Upper lobe of right lung (tissue), 1 donor: ENCODE results near the gene CORIN. TPM values are rescaled to one million over a fixed set of nuclear protein-coding genes. Genes with fewer than 3 reads are reported as not detected.

Experiments used
- ATAC-seq: fragments of 200-7000 bp; cut with Tn5 transposase; one replicate; pipeline ENCODE4 v1.9.1; 2020; ENCODE audit warnings: mild to moderate bottlenecking, moderate library complexity
- DNase-seq: peaks from one replicate; pipeline ENCODE4 v3.0.0-alpha.2; 2020
- H3K27ac ChIP-seq: fragments of 200-600 bp; one replicate; pipeline ENCODE4 v1.8.0; 2022
- H3K27me3 ChIP-seq: fragments of 200-600 bp; one replicate; pipeline ENCODE4 v1.8.0; 2022; ENCODE audit warnings: mild to moderate bottlenecking
- H3K36me3 ChIP-seq: fragments of 200-600 bp; one replicate; pipeline ENCODE4 v1.8.0; 2022
- H3K4me1 ChIP-seq: fragments of 200-600 bp; one replicate; pipeline ENCODE4 v1.8.0; 2022
- H3K4me3 ChIP-seq: fragments of 200-600 bp; one replicate; pipeline ENCODE4 v1.8.0; 2022; ENCODE audit warnings: mild to moderate bottlenecking
- H3K9me3 ChIP-seq: fragments of 200-600 bp; one replicate; pipeline ENCODE4 v1.8.0; 2022
- CTCF ChIP-seq: fragments of 200-600 bp; IDR thresholded peaks from one replicate; pipeline ENCODE4 v1.8.0; 2022; ENCODE audit warnings: antibody characterized with exemption
- intact Hi-C: fragments of 100-400 bp; cut with DNase I; formaldehyde crosslinking; loops from one replicate; pipeline ENCODE4 v1.11.0; 2022
- total RNA-seq: library from RNA; stranded (reverse); fragmentation: NEBNext Ultra II Directional; extraction: Animal tissue kit (Norgen Biotek cat#: 25700); gene quantifications from one replicate; pipeline ENCODE4 v1.2.1, GENCODE V29; 2021
- donor health status: DM: no; HTN: yes; CAD: no; lungs with severe emphysema.

Gene CORIN
- total RNA-seq, 1 donor from 2014 or later = 3.7 TPM

DNA sequence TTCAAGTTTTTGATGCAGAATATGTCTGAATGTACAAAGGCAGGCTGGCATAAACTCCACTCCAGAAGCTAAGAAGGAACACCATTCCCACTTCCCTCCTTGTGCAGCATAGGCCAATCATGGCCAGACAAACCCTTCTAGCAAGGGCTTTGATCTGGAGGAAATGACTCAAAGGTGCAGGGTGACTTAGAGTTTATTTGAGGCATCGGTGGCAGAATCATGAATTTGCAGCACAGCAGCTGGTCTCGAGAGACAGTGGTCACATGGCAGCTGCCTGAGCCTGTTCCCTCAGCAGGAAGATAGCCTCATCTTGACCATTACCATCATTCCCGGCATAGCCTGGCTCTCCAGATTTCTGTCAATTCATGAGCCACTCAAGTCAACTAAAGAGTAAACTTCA lies 198.3 kb downstream of the CORIN start:
- Histone ChIP-seq H3K4me3 (no peak overlapping the region), H3K4me1 (no peaks in the 10 kb centered on the region), H3K36me3 (no peaks in the 10 kb centered on the region), H3K27ac (no peak overlapping the region), H3K27me3 (no peaks in the 10 kb centered on the region), H3K9me3 (no peaks in the 10 kb centered on the region)
- DNase-seq = no peak
- ATAC-seq = no peak
- intact Hi-C loops = no loop called here
- TF ChIP-seq CTCF = no peak

- Histone ChIP-seq H3K9me3 (no peaks in the 10 kb centered on the region), H3K4me3 (no peak overlapping the region), H3K4me1 (no peaks in the 10 kb centered on the region), H3K27ac (no peak overlapping the region), H3K36me3 (no peaks in the 10 kb centered on the region), H3K27me3 (no peaks in the 10 kb centered on the region)
- DNase-seq (no peak), ATAC-seq (no peak)
- intact Hi-C loops = no loop called here
- TF ChIP-seq CTCF = no peak
Measured at GRCh38 chr4:47631161-47631560, 206.7 kb downstream of the CORIN start.

DNA sequence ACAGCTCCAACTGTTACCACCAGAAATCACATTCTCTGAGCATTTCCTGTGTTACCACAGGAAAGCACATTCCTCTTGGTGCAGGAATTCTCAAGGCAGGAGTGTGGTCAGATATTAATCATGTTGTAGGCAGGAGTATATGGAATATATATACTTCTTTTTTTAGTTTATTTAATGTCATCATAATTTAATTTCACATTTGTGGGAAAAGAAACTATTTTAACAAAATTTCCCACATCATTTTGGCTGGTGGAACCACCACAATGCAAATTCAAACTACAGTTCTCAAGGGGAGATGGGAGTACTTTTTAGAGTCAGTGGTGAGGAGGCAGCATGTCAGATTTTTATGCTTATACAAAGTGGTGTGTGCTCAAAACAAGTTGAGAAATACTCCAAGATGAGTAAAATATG lies 213.8 kb downstream of the CORIN start:
- intact Hi-C loops = no loop called here

GRCh38 chr4:47621181-47621580 lies 216.7 kb downstream of the CORIN start:
- TF ChIP-seq CTCF = no peak
- Histone ChIP-seq H3K36me3 (no peaks in the 10 kb centered on the region), H3K27ac (no peak overlapping the region), H3K9me3 (no peaks in the 10 kb centered on the region), H3K27me3 (no peaks in the 10 kb centered on the region), H3K4me3 (no peak overlapping the region), H3K4me1 (no peaks in the 10 kb centered on the region)
- DNase-seq (no peak), ATAC-seq (no peak)
- intact Hi-C loops = no loop called here

More for the DNA sequence above, 213.8 kb downstream of the CORIN start:
- no peaks in the 10 kb centered on the region for H3K36me3 ChIP-seq
- no peak overlapping the region for H3K4me3 ChIP-seq
- no peaks in the 10 kb centered on the region for H3K27me3 ChIP-seq
- no peak for DNase-seq
- H3K4me1 ChIP-seq = no peaks in the 10 kb centered on the region
- no peak for TF ChIP-seq CTCF
- no peaks in the 10 kb centered on the region for H3K9me3 ChIP-seq
- ATAC-seq = no peak
- no peak overlapping the region for H3K27ac ChIP-seq

GRCh38 chr4:47619691-47620090 lies 218.2 kb downstream of the CORIN start:
- intact Hi-C loops = no loop called here
- no peaks in the 10 kb centered on the region for H3K36me3 ChIP-seq
- no peak overlapping the region for H3K27ac ChIP-seq
- H3K9me3 ChIP-seq = no peaks in the 10 kb centered on the region
- H3K4me3 ChIP-seq = no peak overlapping the region
- no peaks in the 10 kb centered on the region for H3K4me1 ChIP-seq
- ATAC-seq (no peak), DNase-seq (no peak)
- H3K27me3 ChIP-seq = no peaks in the 10 kb centered on the region
- TF ChIP-seq CTCF = no peak

DNA sequence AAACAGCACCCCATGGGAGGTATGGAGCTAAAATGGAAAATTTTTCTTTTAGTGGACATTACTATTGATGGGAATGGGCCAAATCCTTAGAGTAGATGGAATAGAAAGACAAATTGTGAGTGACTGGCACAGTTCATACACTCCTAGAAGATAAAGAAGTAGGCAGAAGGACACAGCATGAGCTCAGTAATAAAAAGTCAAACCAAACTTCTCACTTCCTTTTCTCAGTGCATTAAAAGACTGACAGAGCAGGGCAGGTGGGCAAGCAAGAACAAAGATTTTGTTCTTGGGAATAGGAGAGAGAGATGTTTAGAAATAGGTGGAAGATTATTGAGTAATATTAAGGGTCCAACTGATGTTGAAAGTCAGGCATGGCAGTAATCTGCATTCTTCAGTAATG lies 220.3 kb downstream of the CORIN start:
- DNase-seq = no peak

More for the DNA sequence above, 220.3 kb downstream of the CORIN start:
- ATAC-seq = no peak
- no peak for TF ChIP-seq CTCF
- no peak overlapping the region for H3K4me3 ChIP-seq
- H3K36me3 ChIP-seq = no peaks in the 10 kb centered on the region
- intact Hi-C loops = no loop called here
- H3K4me1 ChIP-seq = no peaks in the 10 kb centered on the region
- H3K27me3 ChIP-seq = no peaks in the 10 kb centered on the region
- no peak overlapping the region for H3K27ac ChIP-seq
- no peaks in the 10 kb centered on the region for H3K9me3 ChIP-seq
